ENCODE measurements around the gene KLHL29. TPM values are rescaled to one million over a fixed set of nuclear protein-coding genes. Genes with fewer than 3 reads are reported as not detected.

The KLHL29 gene
- total and polyA plus RNA-seq, 2 experiments from 2014 or later = 1.5 to 6.5 TPM

GRCh38 chr2:23482188-23482587, 97.2 kb downstream of the KLHL29 start:
- Histone ChIP-seq H3K36me3 (ENCODE audit: insufficient read depth) (no peaks in the 10 kb centered on the region), H3K79me2 (replicated peaks; ENCODE audit: insufficient read depth) (no peaks in the 10 kb centered on the region), H3K9me2 (ENCODE audit: insufficient read depth) (no peaks in the 10 kb centered on the region), H4K20me1 (replicated peaks; ENCODE audit: insufficient read depth) (no peaks in the 10 kb centered on the region), H3K4me2 (no peak overlapping the region), H3K4me1 (ENCODE audit: insufficient read depth) (peaks cover 9% of the 10 kb centered on the region; the same call in 1 of the 2 replicates), H2AFZ (no peak overlapping the region), H3F3A (replicated peaks; ENCODE audit: low read depth) (no peaks in the 10 kb centered on the region), H3K4me3 (no peak overlapping the region), H3K27me3 (ENCODE audit: insufficient read depth) (no peaks in the 10 kb centered on the region), H3K27ac (ENCODE audit: low read depth) (no peak overlapping the region)
- DNase-seq (ENCODE audit: low spot score) (no peak), ATAC-seq (no peak)
- Mint-ChIP-seq H3K27ac (no peak overlapping the region), H3K36me3 (ENCODE audit: low read depth) (no peaks in the 10 kb centered on the region), H3K9me3 (no peaks in the 10 kb centered on the region), H3K4me3 (no peak overlapping the region), H3K27me3 (ENCODE audit: insufficient read depth, low read depth, poor library complexity) (peaks cover 17% of the 10 kb centered on the region), H3K4me1 (peaks cover 39% of the 10 kb centered on the region)
- no peak for TF ChIP-seq NANOG (IDR thresholded peaks at IDR 0.05; ENCODE audit: borderline replicate concordance)
- no peak for TF ChIP-seq EZH2 (IDR thresholded peaks at IDR 0.05; ENCODE audit: low read depth, unreplicated experiment)
- TF ChIP-seq STAT1 (IDR thresholded peaks at IDR 0.05; ENCODE audit: unreplicated experiment) = no peak
- no peak for TF ChIP-seq ZNF114 (CRISPR knock-in tag; IDR thresholded peaks at IDR 0.05)
- no peak for TF ChIP-seq EZH2phosphoT487 (IDR thresholded peaks at IDR 0.05; ENCODE audit: unreplicated experiment)
- no peak for TF ChIP-seq REST (IDR thresholded peaks at IDR 0.05; ENCODE audit: unreplicated experiment)
- TF ChIP-seq JUNB (IDR thresholded peaks at IDR 0.05; ENCODE audit: unreplicated experiment) = no peak
- TF ChIP-seq, protein P1, sequence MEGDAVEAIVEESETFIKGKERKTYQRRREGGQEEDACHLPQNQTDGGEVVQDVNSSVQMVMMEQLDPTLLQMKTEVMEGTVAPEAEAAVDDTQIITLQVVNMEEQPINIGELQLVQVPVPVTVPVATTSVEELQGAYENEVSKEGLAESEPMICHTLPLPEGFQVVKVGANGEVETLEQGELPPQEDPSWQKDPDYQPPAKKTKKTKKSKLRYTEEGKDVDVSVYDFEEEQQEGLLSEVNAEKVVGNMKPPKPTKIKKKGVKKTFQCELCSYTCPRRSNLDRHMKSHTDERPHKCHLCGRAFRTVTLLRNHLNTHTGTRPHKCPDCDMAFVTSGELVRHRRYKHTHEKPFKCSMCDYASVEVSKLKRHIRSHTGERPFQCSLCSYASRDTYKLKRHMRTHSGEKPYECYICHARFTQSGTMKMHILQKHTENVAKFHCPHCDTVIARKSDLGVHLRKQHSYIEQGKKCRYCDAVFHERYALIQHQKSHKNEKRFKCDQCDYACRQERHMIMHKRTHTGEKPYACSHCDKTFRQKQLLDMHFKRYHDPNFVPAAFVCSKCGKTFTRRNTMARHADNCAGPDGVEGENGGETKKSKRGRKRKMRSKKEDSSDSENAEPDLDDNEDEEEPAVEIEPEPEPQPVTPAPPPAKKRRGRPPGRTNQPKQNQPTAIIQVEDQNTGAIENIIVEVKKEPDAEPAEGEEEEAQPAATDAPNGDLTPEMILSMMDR (conservative IDR thresholded peaks at IDR 0.05; ENCODE audit: low read depth in 2 of 2) = no peak
- TF ChIP-seq ZNF331 (CRISPR knock-in tag; IDR thresholded peaks at IDR 0.05; ENCODE audit: low read depth) = no peak

- Mint-ChIP-seq H3K9me3 (no peaks in the 10 kb centered on the region), H3K27ac (no peak overlapping the region), H3K27me3 (ENCODE audit: insufficient read depth, low read depth, poor library complexity) (peaks cover 17% of the 10 kb centered on the region), H3K4me1 (peaks cover 35% of the 10 kb centered on the region), H3K36me3 (ENCODE audit: low read depth) (no peaks in the 10 kb centered on the region), H3K4me3 (no peak overlapping the region)
- Histone ChIP-seq H3K4me2 (no peak overlapping the region), H3K79me2 (replicated peaks; ENCODE audit: insufficient read depth) (no peaks in the 10 kb centered on the region), H3K4me1 (ENCODE audit: insufficient read depth) (peaks cover 9% of the 10 kb centered on the region; the same call in 1 of the 2 replicates), H3K27me3 (ENCODE audit: insufficient read depth) (no peaks in the 10 kb centered on the region), H2AFZ (no peak overlapping the region), H3K4me3 (no peak overlapping the region), H3K27ac (ENCODE audit: low read depth) (no peak overlapping the region), H3K9me2 (ENCODE audit: insufficient read depth) (no peaks in the 10 kb centered on the region), H4K20me1 (replicated peaks; ENCODE audit: insufficient read depth) (no peaks in the 10 kb centered on the region), H3F3A (replicated peaks; ENCODE audit: low read depth) (no peaks in the 10 kb centered on the region), H3K36me3 (ENCODE audit: insufficient read depth) (no peaks in the 10 kb centered on the region)
- ATAC-seq (no peak), DNase-seq (ENCODE audit: low spot score) (no peak)
- TF ChIP-seq ETS1 (IDR thresholded peaks at IDR 0.05) (no peak), NANOG (IDR thresholded peaks at IDR 0.05; ENCODE audit: borderline replicate concordance) (no peak), CREB1 (CRISPR knock-in tag; IDR thresholded peaks at IDR 0.05; ENCODE audit: low read depth) (no peak), JUNB (IDR thresholded peaks at IDR 0.05; ENCODE audit: unreplicated experiment) (no peak)
Observed at GRCh38 chr2:23482607-23483006, 97.6 kb downstream of the KLHL29 start.
